HepG2 (cell line): ENCODE data around the gene FBXO7. TPM values are rescaled to one million over a fixed set of nuclear protein-coding genes. Genes with fewer than 3 reads are reported as not detected.
"Not testable (repeated sequence)": the region's sequence is repeated elsewhere in the genome, so short reads cannot be mapped to it uniquely, and the experiment has no call there.

ENCODE experiments used
- ATAC-seq: fragments of 200-7000 bp; cut with Tn5 transposase; 3 replicates; pipeline ENCODE4 v1.9.1; 2020; ENCODE audit warnings: mild to moderate bottlenecking, moderate library complexity
- BruUV-seq: library from RNA; stranded (reverse); fragments of 400-500 nt; replicated peaks from 2 replicates; lab custom pipeline; 2021; lab: Mats Ljungman, UMichigan
- CTCF ChIA-PET: fragments of 300-600 bp; formaldehyde crosslinking; extraction: SDS; loops from one replicate; lab custom pipeline; 2021; ENCODE audit warnings: low total read pairs, inconsistent platforms, low intra/inter-chr PET ratio; lab: Yijun Ruan, JAX
- POLR2A ChIA-PET: fragments of 350-600 bp; sonication (Branson Sonifier 250); formaldehyde crosslinking; loops from one replicate; lab custom pipeline; 2020; ENCODE audit warnings: antibody characterized with exemption, inconsistent platforms; lab: Yijun Ruan, JAX
- DNase-seq: peaks from one replicate; pipeline ENCODE4 v3.0.0-alpha.2; 2015; ENCODE audit warnings: low spot score
- FAIRE-seq: peaks from 3 replicates; lab custom pipeline; 2011; peaks lifted over from hg19 to GRCh38; lab: Jason Lieb, UNC
- H2AFZ ChIP-seq: one replicate; pipeline ENCODE4 v1.6.1; 2011; ENCODE audit warnings: low read length, inconsistent platforms
- H3K27ac ChIP-seq: fragments of 300-600 bp; 3 replicates; pipeline ENCODE4 v1.8.0; 2011; ENCODE audit warnings: mixed run types, mild to moderate bottlenecking, mixed read lengths, low read length, inconsistent platforms; ENCODE audit not compliant: insufficient read depth; ENCODE audit errors: extremely low read length
- H3K27me3 ChIP-seq, 2 experiments: fragments of 200-600 bp in 1 of 2; 2 replicates in 1 of 2; 3 replicates in 1 of 2; pipeline versions ENCODE4 v1.6.0 to v1.8.0; 2011; ENCODE audit warnings: low read length in 2 of 2, mild to moderate bottlenecking in 2 of 2, moderate library complexity in 2 of 2, inconsistent platforms in 1 of 2; ENCODE audit not compliant: insufficient read depth in 2 of 2, control insufficient read depth in 1 of 2
- H3K36me3 ChIP-seq, 2 experiments: fragments of 200-600 bp in 1 of 2; replicated peaks in 1 of 2; 2 replicates in 1 of 2; 3 replicates in 1 of 2; pipeline versions ENCODE4 v1.5.1 to v1.8.0; 2011; ENCODE audit warnings: low read length in 2 of 2, inconsistent platforms in 1 of 2; ENCODE audit not compliant: insufficient read depth in 2 of 2, control insufficient read depth in 1 of 2
- H3K4me1 ChIP-seq: 2 replicates; pipeline ENCODE4 v1.5.1; 2012; ENCODE audit warnings: low read length, inconsistent platforms; ENCODE audit not compliant: insufficient read depth
- H3K4me2 ChIP-seq: 2 replicates; pipeline ENCODE4 v1.6.0; 2011; ENCODE audit warnings: low read depth, low read length, inconsistent platforms
- H3K4me3 ChIP-seq, 3 experiments: fragments of 200-600 bp in 1 of 3; sonication (generic), shearing (Covaris generic) in 1 of 3; replicated peaks in 1 of 3; 2 replicates each; pipeline ENCODE4 v1.5.1; 2011 to 2016; ENCODE audit warnings: low read length in 3 of 3, inconsistent platforms in 2 of 3, low read depth in 2 of 3, mild to moderate bottlenecking in 2 of 3, control low read depth in 1 of 3, mixed read lengths in 1 of 3; ENCODE audit not compliant: insufficient read depth in 1 of 3
- H3K79me2 ChIP-seq: one replicate; pipeline ENCODE4 v1.6.1; 2011; ENCODE audit warnings: low read length, inconsistent platforms; ENCODE audit not compliant: insufficient read depth
- H3K9ac ChIP-seq: 2 replicates; pipeline ENCODE4 v1.6.0; 2011; ENCODE audit warnings: mild to moderate bottlenecking, low read depth, low read length, inconsistent platforms; ENCODE audit not compliant: insufficient read depth
- H3K9me3 ChIP-seq: 2 replicates; pipeline ENCODE4 v1.5.1; 2012; ENCODE audit warnings: mild to moderate bottlenecking, low read length
- H4K20me1 ChIP-seq: 2 replicates; pipeline ENCODE4 v1.6.0; 2011; ENCODE audit warnings: inconsistent platforms, mild to moderate bottlenecking, low read length, moderate library complexity; ENCODE audit not compliant: insufficient read depth
- NFKBIZ ChIP-seq: IDR thresholded peaks from 2 replicates; pipeline ENCODE4 v1.6.1; 2018; ENCODE audit warnings: missing genetic modification reagents, missing compliant biosample characterization
- RCOR2 ChIP-seq: IDR thresholded peaks from 2 replicates; pipeline ENCODE4 v1.6.1; 2016; ENCODE audit warnings: missing biosample characterization, missing genetic modification reagents
- SMARCE1 ChIP-seq: fragments of 450-650 bp; IDR thresholded peaks from 2 replicates; pipeline ENCODE4 v1.6.1; 2017; ENCODE audit warnings: borderline replicate concordance
- ZBTB43 ChIP-seq: sonication (generic); formaldehyde crosslinking; conservative IDR thresholded peaks from 2 replicates; pipeline ENCODE4 v1.4.0; 2020; ENCODE audit warnings: missing genetic modification reagents
- ZNF121 ChIP-seq: sonication (generic); formaldehyde crosslinking; IDR thresholded peaks from 2 replicates; pipeline ENCODE4 v1.5.0; 2020; ENCODE audit warnings: mild to moderate bottlenecking, missing genetic modification reagents
- ZNF136 ChIP-seq: sonication (generic); formaldehyde crosslinking; IDR thresholded peaks from 2 replicates; pipeline ENCODE4 v1.8.1; 2022; ENCODE audit warnings: low read depth, mild to moderate bottlenecking, moderate library complexity, missing genetic modification reagents
- ZNF547 ChIP-seq: sonication (generic); formaldehyde crosslinking; IDR thresholded peaks from 2 replicates; pipeline ENCODE4 v1.5.1; 2020; ENCODE audit warnings: mild to moderate bottlenecking, missing genetic modification reagents
- ZNF562 ChIP-seq: sonication (generic); formaldehyde crosslinking; IDR thresholded peaks from 2 replicates; pipeline ENCODE4 v1.8.0; 2022; ENCODE audit warnings: missing genetic modification reagents, borderline replicate concordance
- WGBS: methylation state at CpG from one replicate; pipeline ENCODE4 v1.1.6; 2017; ENCODE audit warnings: low lambda C conversion rate; 5-methylcytosine and 5-hydroxymethylcytosine counted together
- in situ Hi-C: cut with HindIII; loops from 2 replicates; pipeline ENCODE4 v1.10.0; 2017; ENCODE audit warnings: low pct_unique_long_range_greater_than_20kb; ENCODE audit not compliant: extremely low pct_ligation_motif_present
- intact Hi-C: fragments of 100-400 bp; cut with micrococcal nuclease; formaldehyde crosslinking; loops from one replicate; pipeline ENCODE4 v1.10.0; 2022; ENCODE audit not compliant: unreplicated experiment
- polyA plus RNA-seq, 8 experiments: library from polyadenylated mRNA; depleted of rRNA in 3 of 8; stranded (reverse) in 7 of 8; unstranded in 1 of 8; fragments of >200 nt; fragmentation: Illumina TruSeq in 4 of 8; extraction: Trizol in 4 of 8; gene quantifications; 2 replicates each; pipeline versions ENCODE4 v1.2.1 to v1.2.3, GENCODE V29; 2011 to 2016; ENCODE audit warnings: low read depth in 4 of 8, missing spikeins in 1 of 8, mixed read lengths in 1 of 8; ENCODE audit not compliant: insufficient read depth in 1 of 8
- total RNA-seq, 5 experiments: library from RNA; depleted of rRNA; stranded (reverse); fragments of >200 nt; fragmentation: Illumina TruSeq; extraction: Trizol; gene quantifications; 2 replicates each; pipeline ENCODE4 v1.2.3, GENCODE V29; 2016; ENCODE audit warnings: low read depth in 1 of 5
- TF ChIP-seq, protein P1 (sequence below): sonication (generic); formaldehyde crosslinking; IDR thresholded peaks from 2 replicates; pipeline ENCODE4 v1.5.0; 2020; ENCODE audit warnings: mild to moderate bottlenecking, missing genetic modification reagents
- TF ChIP-seq, protein P2 (sequence below): IDR thresholded peaks from 2 replicates; pipeline ENCODE4 v1.6.1; 2012; ENCODE audit warnings: low read length, improper control_type of control experiment
- TF ChIP-seq, protein P3 (sequence below): sonication (generic); formaldehyde crosslinking; IDR thresholded peaks from 2 replicates; pipeline ENCODE4 v1.5.0; 2020; ENCODE audit warnings: missing genetic modification reagents

The FBXO7 gene
- total and polyA plus RNA-seq, 2 of the 13 experiments (the other 11 are each of a cell fraction or from before 2014, with no cell fraction given) = 105 to 172 TPM

- FAIRE-seq, H2AFZ ChIP-seq, H3K27me3 ChIP-seq, H3K4me3 ChIP-seq, DNase-seq, ATAC-seq, H3K9ac ChIP-seq, in situ Hi-C loops, intact Hi-C loops, H3K27ac ChIP-seq, H3K9me3 ChIP-seq, BruUV-seq, CTCF ChIA-PET: not testable (repeated sequence)
- TF ChIP-seq, protein P1, sequence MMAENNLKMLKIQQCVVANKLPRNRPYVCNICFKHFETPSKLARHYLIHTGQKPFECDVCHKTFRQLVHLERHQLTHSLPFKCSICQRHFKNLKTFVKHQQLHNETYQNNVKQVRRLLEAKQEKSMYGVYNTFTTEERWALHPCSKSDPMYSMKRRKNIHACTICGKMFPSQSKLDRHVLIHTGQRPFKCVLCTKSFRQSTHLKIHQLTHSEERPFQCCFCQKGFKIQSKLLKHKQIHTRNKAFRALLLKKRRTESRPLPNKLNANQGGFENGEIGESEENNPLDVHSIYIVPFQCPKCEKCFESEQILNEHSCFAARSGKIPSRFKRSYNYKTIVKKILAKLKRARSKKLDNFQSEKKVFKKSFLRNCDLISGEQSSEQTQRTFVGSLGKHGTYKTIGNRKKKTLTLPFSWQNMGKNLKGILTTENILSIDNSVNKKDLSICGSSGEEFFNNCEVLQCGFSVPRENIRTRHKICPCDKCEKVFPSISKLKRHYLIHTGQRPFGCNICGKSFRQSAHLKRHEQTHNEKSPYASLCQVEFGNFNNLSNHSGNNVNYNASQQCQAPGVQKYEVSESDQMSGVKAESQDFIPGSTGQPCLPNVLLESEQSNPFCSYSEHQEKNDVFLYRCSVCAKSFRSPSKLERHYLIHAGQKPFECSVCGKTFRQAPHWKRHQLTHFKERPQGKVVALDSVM (CRISPR knock-in tag) = peak; percentile 80
- TF ChIP-seq ZNF121 (CRISPR knock-in tag) = peak; percentile 64; the same call in 1 of the 2 replicates
- Histone ChIP-seq H3K79me2 (peaks cover 83% of the 10 kb centered on the region), H3K4me2 (peak overlapping the region; percentile 34; the same call in 1 of the 2 replicates), H3K36me3 (peaks cover 4 to 27% of the 10 kb centered on the region in 2 experiments), H4K20me1 (peaks cover 59% of the 10 kb centered on the region), H3K4me1 (peaks cover 59% of the 10 kb centered on the region)
- POLR2A ChIA-PET = interaction anchor here (1.1 kb wide), 1 partner anchor 51 kb away, joined by 3 read pairs; no protein-coding TSS in a partner anchor
- 94% methylated on average over 2 of the region's 2 CpGs for WGBS
Measured at GRCh38 chr22:32478552-32478951, 3.9 kb downstream of the FBXO7 start.

DNA sequence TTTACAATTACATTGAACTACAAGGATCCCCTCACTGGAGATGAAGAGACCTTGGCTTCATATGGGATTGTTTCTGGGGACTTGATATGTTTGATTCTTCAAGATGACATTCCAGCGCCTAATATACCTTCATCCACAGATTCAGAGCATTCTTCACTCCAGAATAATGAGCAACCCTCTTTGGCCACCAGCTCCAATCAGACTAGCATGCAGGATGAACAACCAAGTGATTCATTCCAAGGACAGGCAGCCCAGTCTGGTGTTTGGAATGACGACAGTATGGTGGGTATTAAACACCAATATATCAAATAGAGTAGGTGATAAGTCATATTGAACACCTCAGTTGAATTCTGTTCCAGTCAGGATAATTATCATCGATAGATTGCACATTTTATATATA lies 4.4 kb downstream of the FBXO7 start:
- peaks cover 4 to 29% of the 10 kb centered on the region in 2 experiments for H3K36me3 ChIP-seq
- H3K4me3 ChIP-seq = no peak overlapping the region
- H2AFZ ChIP-seq = no peak overlapping the region
- H3K4me1 ChIP-seq = peaks cover 54% of the 10 kb centered on the region
- 95% methylated on average over 3 of the region's 3 CpGs for WGBS
- FAIRE-seq = no peak
- H3K79me2 ChIP-seq = peaks cover 87% of the 10 kb centered on the region
- intact Hi-C loops = no loop called here
- H4K20me1 ChIP-seq = peaks cover 61% of the 10 kb centered on the region
- in situ Hi-C loops = no loop called here
- DNase-seq = no peak
- POLR2A ChIA-PET = no interaction called here
- H3K9me3 ChIP-seq = no peaks in the 10 kb centered on the region
- no peak overlapping the region for H3K9ac ChIP-seq
- no peak overlapping the region for H3K4me2 ChIP-seq
- ATAC-seq = no peak
- H3K27ac ChIP-seq = no peak overlapping the region
- CTCF ChIA-PET = no interaction called here
- no peaks in the 10 kb centered on the region for H3K27me3 ChIP-seq
- no TSS peak for BruUV-seq
- TF ChIP-seq RCOR2 (CRISPR knock-in tag) (no peak), ZNF562 (CRISPR knock-in tag) (no peak), SMARCE1 (no peak), ZBTB43 (CRISPR knock-in tag) (no peak), ZNF547 (CRISPR knock-in tag) (no peak), NFKBIZ (CRISPR knock-in tag) (no peak), ZNF136 (CRISPR knock-in tag) (no peak)
- TF ChIP-seq, protein P2, sequence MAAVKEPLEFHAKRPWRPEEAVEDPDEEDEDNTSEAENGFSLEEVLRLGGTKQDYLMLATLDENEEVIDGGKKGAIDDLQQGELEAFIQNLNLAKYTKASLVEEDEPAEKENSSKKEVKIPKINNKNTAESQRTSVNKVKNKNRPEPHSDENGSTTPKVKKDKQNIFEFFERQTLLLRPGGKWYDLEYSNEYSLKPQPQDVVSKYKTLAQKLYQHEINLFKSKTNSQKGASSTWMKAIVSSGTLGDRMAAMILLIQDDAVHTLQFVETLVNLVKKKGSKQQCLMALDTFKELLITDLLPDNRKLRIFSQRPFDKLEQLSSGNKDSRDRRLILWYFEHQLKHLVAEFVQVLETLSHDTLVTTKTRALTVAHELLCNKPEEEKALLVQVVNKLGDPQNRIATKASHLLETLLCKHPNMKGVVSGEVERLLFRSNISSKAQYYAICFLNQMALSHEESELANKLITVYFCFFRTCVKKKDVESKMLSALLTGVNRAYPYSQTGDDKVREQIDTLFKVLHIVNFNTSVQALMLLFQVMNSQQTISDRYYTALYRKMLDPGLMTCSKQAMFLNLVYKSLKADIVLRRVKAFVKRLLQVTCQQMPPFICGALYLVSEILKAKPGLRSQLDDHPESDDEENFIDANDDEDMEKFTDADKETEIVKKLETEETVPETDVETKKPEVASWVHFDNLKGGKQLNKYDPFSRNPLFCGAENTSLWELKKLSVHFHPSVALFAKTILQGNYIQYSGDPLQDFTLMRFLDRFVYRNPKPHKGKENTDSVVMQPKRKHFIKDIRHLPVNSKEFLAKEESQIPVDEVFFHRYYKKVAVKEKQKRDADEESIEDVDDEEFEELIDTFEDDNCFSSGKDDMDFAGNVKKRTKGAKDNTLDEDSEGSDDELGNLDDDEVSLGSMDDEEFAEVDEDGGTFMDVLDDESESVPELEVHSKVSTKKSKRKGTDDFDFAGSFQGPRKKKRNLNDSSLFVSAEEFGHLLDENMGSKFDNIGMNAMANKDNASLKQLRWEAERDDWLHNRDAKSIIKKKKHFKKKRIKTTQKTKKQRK = no peak
- TF ChIP-seq, protein P3, sequence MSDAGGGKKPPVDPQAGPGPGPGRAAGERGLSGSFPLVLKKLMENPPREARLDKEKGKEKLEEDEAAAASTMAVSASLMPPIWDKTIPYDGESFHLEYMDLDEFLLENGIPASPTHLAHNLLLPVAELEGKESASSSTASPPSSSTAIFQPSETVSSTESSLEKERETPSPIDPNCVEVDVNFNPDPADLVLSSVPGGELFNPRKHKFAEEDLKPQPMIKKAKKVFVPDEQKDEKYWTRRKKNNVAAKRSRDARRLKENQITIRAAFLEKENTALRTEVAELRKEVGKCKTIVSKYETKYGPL (CRISPR knock-in tag) = no peak
